HCEC 1CT (cell line): Measurements from ENCODE around the gene JPH3.

Source experiments
- DNase-seq: peaks from one replicate; pipeline ENCODE4 v3.0.0-alpha.2; 2017

The JPH3 gene

GRCh38 chr16:87684106-87684677 lies 81.9 kb downstream of the JPH3 start:
- no peak for DNase-seq

- no peak for DNase-seq
Observed at GRCh38 chr16:87684711-87685404, 82.5 kb downstream of the JPH3 start.

- no peak for DNase-seq
Observed at GRCh38 chr16:87685405-87685755, 83.1 kb downstream of the JPH3 start.

- DNase-seq, result no peak
Observed at GRCh38 chr16:87685766-87686165, 83.5 kb downstream of the JPH3 start.

- no peak for DNase-seq
Observed at GRCh38 chr16:87686697-87687096, 84.4 kb downstream of the JPH3 start.

GRCh38 chr16:87687126-87687910 lies 85.0 kb downstream of the JPH3 start:
- no peak for DNase-seq

- DNase-seq, result no peak
Observed at GRCh38 chr16:87687998-87688529, 85.8 kb downstream of the JPH3 start.

- no peak for DNase-seq
Observed at GRCh38 chr16:87688876-87689815, 86.8 kb downstream of the JPH3 start.

- no peak for DNase-seq
Observed at GRCh38 chr16:87689956-87690465, 87.7 kb downstream of the JPH3 start.

GRCh38 chr16:87690911-87691685 lies 88.8 kb downstream of the JPH3 start:
- no peak for DNase-seq

GRCh38 chr16:87691686-87692079 lies 89.4 kb downstream of the JPH3 start:
- no peak for DNase-seq

GRCh38 chr16:87692176-87692575 lies 89.9 kb downstream of the JPH3 start:
- no peak for DNase-seq

GRCh38 chr16:87692756-87693155 lies 90.4 kb downstream of the JPH3 start:
- no peak for DNase-seq

- DNase-seq, result no peak
Observed at GRCh38 chr16:87693827-87694226, 91.5 kb downstream of the JPH3 start.

GRCh38 chr16:87694441-87695125 lies 92.3 kb downstream of the JPH3 start:
- DNase-seq, result no peak

- DNase-seq, result no peak
Observed at GRCh38 chr16:87695534-87695933, 93.2 kb downstream of the JPH3 start.

GRCh38 chr16:87696726-87697125 lies 94.4 kb downstream of the JPH3 start:
- no peak for DNase-seq

- DNase-seq, result no peak
Observed at GRCh38 chr16:87697256-87697655, 94.9 kb downstream of the JPH3 start.

GRCh38 chr16:87697792-87698191 lies 95.5 kb downstream of the JPH3 start:
- no peak for DNase-seq

- DNase-seq, result no peak
Observed at GRCh38 chr16:87698241-87698640, 95.9 kb downstream of the JPH3 start.

- DNase-seq, result no peak
Observed at GRCh38 chr16:87698676-87699199, 96.4 kb downstream of the JPH3 start.
